ENCODE results near the gene NAA30. TPM values are rescaled to one million over a fixed set of nuclear protein-coding genes. Genes with fewer than 3 reads are reported as not detected.

The NAA30 gene
- total RNA-seq, 1 experiment from 2014 or later, result 13.1 TPM

GRCh38 chr14:57383125-57383745 is 7.2 kb upstream of the NAA30 start:
- intact Hi-C loops (cut with micrococcal nuclease; ENCODE audit: unreplicated experiment), result no loop called here
- DNase-seq (ENCODE audit: low read depth, low spot score), result no peak
- no peak for ATAC-seq
- in situ Hi-C loops (cut with HindIII; ENCODE audit: low pct_unique_long_range_greater_than_20kb, low sequenced_read_pairs), result no loop called here
- Histone ChIP-seq H3K4me3 (ENCODE audit: low read depth in 2 of 2, low read length in 2 of 2) (no peak overlapping the region), H3K4me1 (ENCODE audit: control insufficient read depth, insufficient read depth, low read length) (no peaks in the 10 kb centered on the region), H3K9me3 (ENCODE audit: control insufficient read depth, insufficient read depth, low read depth, low read length) (no peaks in the 10 kb centered on the region), H3K36me3 (ENCODE audit: control insufficient read depth, insufficient read depth, low read length) (no peaks in the 10 kb centered on the region), H3K27ac (ENCODE audit: low read length) (no peak overlapping the region), H3K27me3 (ENCODE audit: control insufficient read depth, insufficient read depth, low read length) (no peaks in the 10 kb centered on the region)
- ChIA-PET POLR2A (no interaction called here), CTCF (no interaction called here)
- TF ChIP-seq SIN3A (IDR thresholded peaks at IDR 0.05; ENCODE audit: borderline replicate concordance, insufficient read depth, low read depth, low read length) (no peak), REST (IDR thresholded peaks at IDR 0.05; ENCODE audit: insufficient read depth in 1 of 2, low read depth in 2 of 2, low read length in 1 of 2) (no peak), TCF7L2 (IDR thresholded peaks at IDR 0.05; ENCODE audit: low read depth, low read length) (no peak), CTCF (IDR thresholded peaks at IDR 0.05) (no peak), POLR2AphosphoS5 (IDR thresholded peaks at IDR 0.05; ENCODE audit: low read depth, low read length) (no peak)
- BruUV-seq (replicated peaks), result no TSS peak

GRCh38 chr14:57388067-57388466 is 2.3 kb upstream of the NAA30 start:
- no peak for TF ChIP-seq REST (IDR thresholded peaks at IDR 0.05; ENCODE audit: insufficient read depth in 1 of 2, low read depth in 2 of 2, low read length in 1 of 2)
- TF ChIP-seq SIN3A (IDR thresholded peaks at IDR 0.05; ENCODE audit: borderline replicate concordance, insufficient read depth, low read depth, low read length), result no peak
- no peak for TF ChIP-seq POLR2AphosphoS5 (IDR thresholded peaks at IDR 0.05; ENCODE audit: low read depth, low read length)
- no peak for TF ChIP-seq TCF7L2 (IDR thresholded peaks at IDR 0.05; ENCODE audit: low read depth, low read length)
- TF ChIP-seq CTCF (IDR thresholded peaks at IDR 0.05), result no peak
- H3K27ac ChIP-seq (ENCODE audit: low read length), result no peak overlapping the region
- in situ Hi-C loops (cut with HindIII; ENCODE audit: low pct_unique_long_range_greater_than_20kb, low sequenced_read_pairs) (no loop called here), intact Hi-C loops (cut with micrococcal nuclease; ENCODE audit: unreplicated experiment) (no loop called here)
- ATAC-seq, result no peak
- no TSS peak for BruUV-seq (replicated peaks)
- H3K9me3 ChIP-seq (ENCODE audit: control insufficient read depth, insufficient read depth, low read depth, low read length), result no peaks in the 10 kb centered on the region
- ChIA-PET CTCF (no interaction called here), POLR2A (no interaction called here)
- H3K36me3 ChIP-seq (ENCODE audit: control insufficient read depth, insufficient read depth, low read length), result no peaks in the 10 kb centered on the region; the same call in 1 of the 2 replicates
- no peaks in the 10 kb centered on the region for H3K27me3 ChIP-seq (ENCODE audit: control insufficient read depth, insufficient read depth, low read length)
- no peak for DNase-seq (ENCODE audit: low read depth, low spot score)
- H3K4me1 ChIP-seq (ENCODE audit: control insufficient read depth, insufficient read depth, low read length), result peaks cover 7% of the 10 kb centered on the region; the same call in 1 of the 2 replicates
- no peak overlapping the region for H3K4me3 ChIP-seq (ENCODE audit: low read depth in 2 of 2, low read length in 2 of 2)

Data from Panc1 (cell line).